Fibroblast of pulmonary artery (primary cell): ENCODE measurements around the gene PSAT1.

Source experiments
- DNase-seq: peaks from one replicate; pipeline ENCODE4 v3.0.0-alpha.2; 2010; ENCODE audit warnings: low read depth
- H3K4me3 ChIP-seq: replicated peaks from 2 replicates; pipeline ENCODE4 v1.5.1; 2011; ENCODE audit warnings: low read depth, mild to moderate bottlenecking, control low read depth, low read length, moderate library complexity
- CTCF ChIP-seq: IDR thresholded peaks from 2 replicates; pipeline ENCODE4 v1.5.1; 2011; ENCODE audit warnings: mild to moderate bottlenecking, control low read depth, low read length, inconsistent platforms; ENCODE audit errors: missing control alignments

PSAT1 gene

GRCh38 chr9:78371981-78372380 lies 75.1 kb downstream of the PSAT1 start:
- DNase-seq = no peak
- no peak overlapping the region for H3K4me3 ChIP-seq
- TF ChIP-seq CTCF = no peak
